Tibial nerve (tissue), 4 donors: Measurements from ENCODE around the gene NPRL2.

Experiments
- CTCF ChIP-seq, 5 experiments: fragments of 200-600 bp in 3 of 5; fragments of 450-650 bp in 2 of 5; sonication (generic) in 3 of 5; IDR thresholded peaks; one replicate each; pipeline ENCODE4 v1.5.1; 2016 to 2019; ENCODE audit warnings: antibody characterized with exemption in 5 of 5, mild to moderate bottlenecking in 3 of 5, moderate library complexity in 2 of 5
- EP300 ChIP-seq, 2 donors: sonication (generic); formaldehyde crosslinking; IDR thresholded peaks; one replicate each; pipeline ENCODE4 v1.6.1; 2017; ENCODE audit warnings: antibody characterized with exemption in 2 of 2, mild to moderate bottlenecking in 1 of 2

GRCh38 chr3:50374363-50375257 is 24.0 kb upstream of the NPRL2 start:
- TF ChIP-seq EP300 (IDR thresholded peaks at IDR 0.05), result no peak
- no peak for TF ChIP-seq CTCF (IDR thresholded peaks at IDR 0.05)
